Stimulated activated CD4-positive, alpha-beta T cell treated with anti-CD3 and anti-CD28 coated beads, Interleukin-4, amount 100 ng/mL, for 24 hours (primary cell): ENCODE results near the gene KLC1.

ENCODE experiments used
- DNase-seq: peaks from one replicate; pipeline ENCODE4 v3.0.0-alpha.2; 2020

The KLC1 gene

GRCh38 chr14:103706551-103707328, 77.7 kb downstream of the KLC1 start:
- no peak for DNase-seq

- DNase-seq: no peak
Observed at GRCh38 chr14:103707329-103708263, 78.6 kb downstream of the KLC1 start.

GRCh38 chr14:103708750-103709187, 79.8 kb downstream of the KLC1 start:
- DNase-seq: no peak

- DNase-seq: no peak
Observed at GRCh38 chr14:103709814-103710213, 80.8 kb downstream of the KLC1 start.

GRCh38 chr14:103710771-103711377, 81.9 kb downstream of the KLC1 start:
- no peak for DNase-seq

- DNase-seq: no peak
Observed at GRCh38 chr14:103711516-103712431, 82.8 kb downstream of the KLC1 start.

GRCh38 chr14:103712633-103713247, 83.7 kb downstream of the KLC1 start:
- no peak for DNase-seq

- no peak for DNase-seq
Observed at GRCh38 chr14:103713304-103714062, 84.5 kb downstream of the KLC1 start.

- no peak for DNase-seq
Observed at GRCh38 chr14:103714063-103714724, 85.2 kb downstream of the KLC1 start.

- DNase-seq: peak; percentile 100
Observed at GRCh38 chr14:103715052-103716000, 86.3 kb downstream of the KLC1 start, which contains the start of the genes XRCC3 and ZFYVE21. Gene XRCC3, minus strand, starts transcription at chr14:103715451. Its CDS starts 4,364 bp downstream, at chr14:103711087. Gene ZFYVE21, plus strand, starts transcription at chr14:103715810. Its CDS starts 32 bp downstream, at chr14:103715842.

GRCh38 chr14:103716091-103716801, 87.2 kb downstream of the KLC1 start:
- DNase-seq: no peak

- no peak for DNase-seq
Observed at GRCh38 chr14:103716899-103717411, 87.9 kb downstream of the KLC1 start.

GRCh38 chr14:103718572-103718971, 89.6 kb downstream of the KLC1 start:
- DNase-seq: no peak

- no peak for DNase-seq
Observed at GRCh38 chr14:103719751-103720150, 90.7 kb downstream of the KLC1 start.

GRCh38 chr14:103721334-103722120, 92.5 kb downstream of the KLC1 start:
- peak; percentile 63 for DNase-seq

GRCh38 chr14:103723748-103724081, 94.7 kb downstream of the KLC1 start:
- DNase-seq: no peak

GRCh38 chr14:103724116-103724515, 95.1 kb downstream of the KLC1 start:
- no peak for DNase-seq
